KOPT-K1 (cell line): ENCODE results near the gene SLC22A2.

Experiments
- H3K27ac ChIP-seq: fragments of 200-600 bp; sonication (generic); 2 replicates; pipeline ENCODE4 v1.5.1; 2016; ENCODE audit warnings: antibody characterized with exemption, mild to moderate bottlenecking, low read depth, low read length; ENCODE audit not compliant: poor library complexity, severe bottlenecking
- H3K36me3 ChIP-seq: fragments of 200-600 bp; sonication (generic); 2 replicates; pipeline ENCODE4 v1.5.1; 2017; ENCODE audit warnings: antibody characterized with exemption, mild to moderate bottlenecking, low read length, moderate library complexity; ENCODE audit not compliant: insufficient read depth
- H3K9me3 ChIP-seq: fragments of 200-600 bp; sonication (generic); 2 replicates; pipeline ENCODE4 v1.5.1; 2017; ENCODE audit warnings: antibody characterized with exemption, low read length, mild to moderate bottlenecking; ENCODE audit not compliant: insufficient read depth, poor library complexity, severe bottlenecking

The SLC22A2 gene

DNA sequence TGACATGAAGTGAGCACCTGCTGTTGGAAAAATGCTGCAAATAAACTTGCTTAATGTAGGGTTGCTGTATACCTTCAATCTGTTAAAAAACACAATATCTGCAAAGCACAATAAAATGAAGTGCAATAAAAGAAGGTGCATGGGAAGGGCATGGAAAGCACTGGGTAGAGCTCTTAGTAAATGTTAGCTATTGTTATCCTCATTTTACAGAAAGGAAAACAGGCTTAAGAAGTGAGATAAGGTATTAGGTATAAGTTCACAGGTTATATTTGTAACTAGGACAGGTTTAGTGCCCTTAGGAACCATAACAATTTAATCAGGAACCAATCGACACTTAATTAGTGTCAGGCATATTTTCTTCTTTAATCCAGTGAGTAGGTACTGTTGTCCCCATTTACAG is 36.7 kb downstream of the SLC22A2 start:
- Histone ChIP-seq H3K27ac (no peak overlapping the region), H3K36me3 (no peaks in the 10 kb centered on the region), H3K9me3 (no peaks in the 10 kb centered on the region)

DNA sequence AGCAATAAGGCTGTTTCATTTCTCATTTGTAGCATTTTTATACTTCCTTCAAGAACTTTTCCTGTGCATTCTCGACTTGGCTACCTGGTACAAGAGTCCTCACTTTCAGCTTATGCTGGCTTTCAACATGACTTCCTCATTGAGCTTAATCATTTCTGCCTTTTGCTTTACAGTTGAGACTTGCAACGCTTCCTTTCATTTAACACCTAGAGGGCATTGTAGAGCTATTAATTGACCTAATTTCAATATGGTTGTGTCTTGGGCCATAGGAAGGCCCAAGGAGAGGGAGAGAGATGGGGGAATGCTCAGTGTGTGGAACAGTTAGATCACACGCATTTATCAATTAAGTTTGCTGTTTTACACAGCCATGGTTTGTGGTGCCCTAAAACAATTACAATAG is 37.2 kb downstream of the SLC22A2 start:
- Histone ChIP-seq H3K36me3 (no peaks in the 10 kb centered on the region), H3K27ac (no peak overlapping the region), H3K9me3 (no peaks in the 10 kb centered on the region)

DNA sequence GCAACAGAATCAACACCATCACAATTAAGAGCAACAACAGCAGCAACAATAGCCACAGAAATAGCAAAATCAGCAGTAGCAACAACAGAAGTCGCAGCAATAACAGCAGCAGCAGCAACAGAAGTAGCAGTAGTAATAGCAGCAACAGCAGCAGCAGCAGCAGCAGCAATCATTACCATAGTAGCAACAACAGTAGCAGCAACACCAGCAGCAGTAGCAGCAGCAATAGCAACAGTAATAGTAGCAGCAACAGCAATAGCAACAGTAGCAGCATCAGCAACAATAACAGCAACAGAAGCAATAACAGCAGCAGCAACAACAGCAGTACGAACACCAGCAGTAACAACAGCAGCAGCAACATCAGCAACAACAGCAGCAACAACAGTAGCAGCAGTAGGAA is 39.8 kb downstream of the SLC22A2 start:
- H3K27ac ChIP-seq: no peak overlapping the region
- no peaks in the 10 kb centered on the region for H3K36me3 ChIP-seq
- H3K9me3 ChIP-seq: peaks cover 3% of the 10 kb centered on the region

DNA sequence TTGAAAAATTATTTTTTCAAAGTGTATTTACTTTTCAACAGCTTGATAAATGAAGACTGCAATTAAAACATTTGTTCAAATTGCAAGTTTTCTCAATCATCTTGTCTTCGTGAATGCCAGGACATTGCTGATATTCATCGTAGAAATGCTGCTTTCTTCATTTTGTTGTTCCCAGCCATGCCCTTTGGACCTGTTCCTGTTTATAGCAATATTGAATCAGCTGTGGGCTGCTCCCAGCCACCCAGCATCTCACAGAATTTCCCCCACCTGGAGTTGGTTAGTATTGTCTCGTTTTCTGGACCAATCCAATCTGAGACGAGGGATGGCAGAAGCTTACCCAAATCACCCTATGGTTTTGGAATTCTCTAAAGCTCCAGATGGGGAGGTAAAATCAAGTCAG is 40.8 kb downstream of the SLC22A2 start:
- Histone ChIP-seq H3K36me3 (no peaks in the 10 kb centered on the region), H3K9me3 (peaks cover 3% of the 10 kb centered on the region), H3K27ac (no peak overlapping the region)

DNA sequence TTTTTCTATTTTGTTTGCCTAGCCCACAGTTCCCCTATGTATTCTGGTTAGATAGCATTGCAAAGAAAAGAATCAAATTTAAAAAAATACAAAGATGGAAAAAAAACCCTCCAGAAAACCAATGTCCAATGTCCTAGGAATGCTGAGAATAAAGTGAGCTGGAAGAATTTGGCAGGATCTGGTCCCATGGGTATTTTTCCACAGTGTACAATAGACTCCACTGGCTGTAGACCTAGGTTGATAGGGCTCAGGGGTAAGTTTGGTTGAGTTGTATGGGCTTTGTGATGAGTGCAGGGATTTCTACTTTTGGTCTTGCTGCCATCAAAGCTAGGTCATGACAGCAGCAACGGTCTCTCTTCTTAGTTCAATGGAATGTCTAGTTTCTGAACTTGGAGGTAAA is 41.5 kb downstream of the SLC22A2 start:
- Histone ChIP-seq H3K27ac (no peak overlapping the region), H3K36me3 (no peaks in the 10 kb centered on the region), H3K9me3 (peaks cover 3% of the 10 kb centered on the region)

DNA sequence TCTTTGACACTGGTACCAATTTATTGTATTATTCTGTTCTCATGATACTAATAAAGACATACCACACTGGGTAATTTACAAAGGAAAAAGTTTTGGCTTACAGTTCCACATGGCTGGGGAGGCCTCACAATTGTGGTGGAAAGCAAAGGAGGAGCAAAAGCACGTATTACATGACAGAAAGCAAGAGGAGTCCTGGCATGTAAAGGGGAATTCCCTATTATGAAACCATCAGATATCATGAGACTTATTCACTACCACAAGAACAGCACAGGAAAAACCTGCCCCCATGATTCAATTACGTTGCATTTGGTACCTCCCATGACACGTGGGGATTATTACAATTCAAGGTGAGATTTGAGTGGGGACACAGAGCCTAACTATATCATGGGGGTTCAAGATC is 43.4 kb downstream of the SLC22A2 start:
- Histone ChIP-seq H3K9me3 (peaks cover 3% of the 10 kb centered on the region), H3K36me3 (no peaks in the 10 kb centered on the region), H3K27ac (no peak overlapping the region)

DNA sequence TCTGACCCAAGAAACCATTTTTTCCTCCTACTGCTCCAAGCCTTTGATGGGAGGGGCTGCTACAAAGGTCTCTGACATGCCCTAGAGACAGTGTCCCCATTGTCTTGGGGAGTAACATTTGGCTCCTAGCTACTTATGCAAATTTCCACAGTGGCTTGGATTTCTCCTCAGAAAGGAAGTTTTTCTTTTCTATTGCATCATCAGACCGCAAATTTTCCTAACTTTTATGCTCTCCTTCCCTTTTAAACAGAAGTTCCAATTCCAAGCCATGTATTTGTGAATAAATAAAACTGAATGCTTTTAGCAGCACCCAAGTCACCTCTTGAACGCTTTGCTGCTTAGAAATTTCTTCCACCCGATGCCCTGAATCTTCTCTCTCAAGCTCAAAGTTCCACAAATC is 51.0 kb downstream of the SLC22A2 start:
- Histone ChIP-seq H3K9me3 (peaks cover 4% of the 10 kb centered on the region), H3K27ac (no peak overlapping the region), H3K36me3 (no peaks in the 10 kb centered on the region)

DNA sequence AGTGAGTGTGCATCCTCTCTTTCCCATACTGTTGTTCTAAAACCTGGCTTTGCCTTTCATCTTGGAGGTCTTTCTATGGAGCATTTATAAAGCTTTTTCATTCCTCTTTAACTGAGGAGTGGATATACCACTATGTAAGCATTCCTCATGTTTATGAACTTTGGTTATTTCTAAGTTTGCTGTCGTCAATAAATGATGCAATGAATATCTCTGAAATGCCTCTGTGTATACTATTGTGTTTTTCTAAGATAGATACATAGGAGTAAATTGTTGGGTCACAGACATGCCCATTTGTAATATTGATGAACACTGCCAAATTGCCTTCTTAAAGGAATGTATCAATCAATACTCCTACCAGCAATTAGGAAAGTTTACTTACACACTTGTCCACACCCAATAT is 53.9 kb downstream of the SLC22A2 start:
- Histone ChIP-seq H3K36me3 (no peaks in the 10 kb centered on the region), H3K27ac (no peak overlapping the region), H3K9me3 (peaks cover 4% of the 10 kb centered on the region)

DNA sequence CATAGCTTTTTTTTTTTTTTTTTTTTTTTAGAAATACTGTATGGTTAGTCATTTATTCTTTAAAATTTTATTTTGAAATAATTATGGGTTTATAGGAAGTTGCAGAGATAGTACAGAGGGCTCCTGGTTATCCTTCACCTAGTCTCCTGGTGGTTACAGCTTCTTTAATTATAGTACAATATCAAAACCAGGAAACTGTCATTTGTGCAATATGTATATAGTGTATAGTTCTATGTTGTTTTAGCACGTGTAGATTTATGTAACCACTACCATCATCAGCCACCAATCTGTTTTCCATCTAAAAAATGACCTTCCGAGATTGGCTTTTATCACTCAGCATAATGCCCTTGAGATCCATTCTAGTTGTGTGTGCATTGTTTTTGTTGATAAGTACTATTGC is 54.7 kb downstream of the SLC22A2 start:
- peaks cover 4% of the 10 kb centered on the region for H3K9me3 ChIP-seq
- no peaks in the 10 kb centered on the region for H3K36me3 ChIP-seq
- no peak overlapping the region for H3K27ac ChIP-seq

DNA sequence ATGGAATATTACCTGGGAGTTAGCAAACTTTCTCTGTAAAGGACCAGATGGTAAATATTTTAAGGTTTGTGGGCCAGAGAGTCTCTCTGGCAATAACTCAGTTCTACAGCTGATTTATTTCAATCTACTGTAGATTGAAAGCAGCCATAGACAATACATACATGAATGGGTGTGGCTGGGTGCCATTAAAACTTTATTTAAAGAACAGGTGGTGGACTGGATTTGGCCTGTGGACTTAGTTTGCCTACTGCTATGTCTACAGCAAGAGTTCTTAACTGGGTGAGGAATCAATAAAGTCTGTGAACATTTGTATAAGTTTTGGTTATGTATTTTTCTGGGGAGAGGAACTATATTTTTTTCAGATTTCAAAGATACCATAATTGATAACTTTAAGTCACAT is 55.1 kb downstream of the SLC22A2 start:
- no peak overlapping the region for H3K27ac ChIP-seq
- H3K36me3 ChIP-seq: no peaks in the 10 kb centered on the region

DNA sequence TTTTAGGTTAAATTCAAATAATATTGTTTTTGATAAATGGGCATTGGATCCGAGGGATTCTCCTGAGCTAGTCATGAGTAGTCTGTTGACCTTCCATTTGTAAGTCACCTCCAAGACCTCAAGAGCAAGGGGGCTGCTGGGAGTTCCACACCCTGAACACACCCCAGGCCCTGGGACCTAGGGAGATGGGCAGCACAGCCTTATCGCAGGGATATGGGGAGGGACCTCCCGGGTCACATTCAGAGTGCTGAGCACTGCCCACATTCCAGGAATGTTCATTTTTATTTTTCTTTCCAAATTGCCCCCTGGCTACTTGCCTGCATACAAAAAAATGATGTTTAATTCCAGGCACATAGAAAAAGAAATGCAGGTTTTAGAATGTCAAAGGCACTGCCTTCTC is 55.5 kb downstream of the SLC22A2 start:
- H3K36me3 ChIP-seq: no peaks in the 10 kb centered on the region
- peaks cover 4% of the 10 kb centered on the region for H3K9me3 ChIP-seq
- no peak overlapping the region for H3K27ac ChIP-seq

More for the DNA sequence above, 55.1 kb downstream of the SLC22A2 start:
- H3K9me3 ChIP-seq: peaks cover 4% of the 10 kb centered on the region

DNA sequence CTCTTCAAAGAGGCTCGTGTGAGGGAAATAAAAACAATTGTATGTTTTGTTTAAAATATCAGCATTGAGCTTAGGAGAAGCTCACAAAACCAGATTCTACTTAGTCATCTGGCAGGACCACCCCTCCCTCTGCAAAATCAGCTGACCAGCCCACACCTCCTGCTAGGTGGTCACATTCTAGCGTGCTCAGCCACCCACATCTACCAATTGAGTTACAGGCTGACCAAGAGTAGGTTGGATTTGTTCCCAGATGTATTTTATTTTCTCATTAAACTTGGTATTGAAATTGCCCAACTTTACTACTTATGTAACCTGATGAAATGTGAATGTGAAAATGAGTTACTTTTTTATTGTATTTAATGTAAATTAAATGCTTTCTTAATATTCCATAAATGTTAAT is 56.2 kb downstream of the SLC22A2 start:
- peaks cover 4% of the 10 kb centered on the region for H3K9me3 ChIP-seq
- no peaks in the 10 kb centered on the region for H3K36me3 ChIP-seq
- no peak overlapping the region for H3K27ac ChIP-seq

DNA sequence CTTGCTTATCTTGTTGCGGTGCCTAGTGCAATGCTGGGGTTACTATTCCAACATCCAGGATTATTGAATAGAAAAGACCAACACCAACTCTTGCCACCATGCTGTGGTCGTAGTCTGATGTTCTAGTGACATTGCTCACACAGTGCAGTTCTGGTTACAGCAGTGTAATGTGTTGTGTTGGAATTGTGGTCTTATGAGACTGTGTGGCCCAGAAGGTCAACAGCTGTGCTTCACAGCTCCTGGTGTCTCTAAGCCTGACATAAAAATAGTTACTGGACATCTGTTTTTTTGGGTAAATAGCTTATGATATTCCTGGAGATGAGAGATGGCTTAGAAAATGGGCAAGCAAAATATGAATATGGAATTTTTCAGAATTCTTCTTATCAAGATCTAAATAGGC is 57.6 kb downstream of the SLC22A2 start:
- Histone ChIP-seq H3K9me3 (peaks cover 3% of the 10 kb centered on the region), H3K36me3 (no peaks in the 10 kb centered on the region), H3K27ac (no peak overlapping the region)

DNA sequence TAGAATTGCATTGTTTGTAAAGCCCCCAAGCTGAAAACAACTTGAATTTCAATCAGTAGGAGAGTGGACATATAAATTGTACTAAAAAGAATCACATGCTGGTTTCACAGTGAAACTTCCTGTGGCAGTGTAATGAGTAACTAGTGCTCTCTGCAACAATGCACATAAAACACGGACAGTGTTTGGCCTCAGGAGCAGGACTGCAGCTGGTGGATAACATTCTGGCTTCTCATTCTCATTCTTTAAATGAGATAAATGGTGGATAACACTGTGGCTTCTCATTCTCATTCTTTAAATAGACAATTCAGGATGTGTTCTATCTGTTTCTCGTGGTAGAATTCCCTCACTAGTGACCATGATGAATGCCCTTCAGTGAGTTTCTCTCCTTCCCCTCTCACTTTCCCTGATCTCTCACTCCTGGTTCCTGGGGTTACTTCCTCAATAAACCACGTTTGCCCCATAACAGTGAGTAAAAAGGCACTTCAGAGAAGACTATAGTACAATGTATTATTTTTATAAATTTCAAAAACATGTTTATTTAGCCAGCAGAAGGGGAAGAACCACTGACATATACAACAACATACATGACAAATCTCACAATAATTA is 59.9 kb downstream of the SLC22A2 start:
- H3K9me3 ChIP-seq: peaks cover 14% of the 10 kb centered on the region
- no peaks in the 10 kb centered on the region for H3K36me3 ChIP-seq
- H3K27ac ChIP-seq: no peak overlapping the region

DNA sequence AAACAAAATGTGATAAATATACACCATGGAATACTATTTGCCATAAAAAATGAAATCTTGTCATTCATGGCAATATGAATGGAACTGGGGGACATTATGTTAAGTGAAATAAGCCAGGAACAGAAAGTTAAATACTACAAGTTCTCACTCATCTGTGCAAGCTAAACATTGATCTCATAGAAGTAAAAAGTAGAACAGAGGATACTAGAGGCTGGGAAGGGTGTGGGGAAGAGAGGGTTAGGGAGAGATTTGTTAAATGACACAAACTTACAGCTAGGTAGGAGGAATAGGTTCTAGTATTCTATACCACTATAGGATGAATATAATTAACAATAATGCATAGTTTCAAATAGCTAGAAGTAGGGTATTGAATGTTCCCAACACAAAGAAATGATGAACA is 61.0 kb downstream of the SLC22A2 start:
- H3K27ac ChIP-seq: no peak overlapping the region
- H3K36me3 ChIP-seq: no peaks in the 10 kb centered on the region
- peaks cover 17% of the 10 kb centered on the region for H3K9me3 ChIP-seq

DNA sequence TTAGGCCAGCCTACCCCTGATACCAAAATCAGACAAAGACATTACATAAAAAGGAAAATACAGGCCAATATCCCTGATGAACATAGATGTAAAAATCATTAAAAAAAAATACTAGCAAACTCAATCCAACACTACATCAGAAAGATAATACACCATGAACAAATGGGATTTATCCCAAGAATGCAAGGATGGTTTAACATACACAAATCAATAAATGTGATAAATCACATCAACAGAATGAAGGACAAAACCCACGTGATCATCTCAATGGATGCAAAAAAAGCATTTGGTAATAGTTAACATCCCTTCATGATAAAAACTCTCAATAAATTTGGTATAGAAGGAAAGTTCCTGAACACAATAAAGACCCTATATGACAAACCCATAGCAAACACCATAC is 63.8 kb downstream of the SLC22A2 start:
- H3K27ac ChIP-seq: no peak overlapping the region
- no peaks in the 10 kb centered on the region for H3K36me3 ChIP-seq
- H3K9me3 ChIP-seq: peaks cover 32% of the 10 kb centered on the region
